Thyroid gland (tissue), 4 donors: ENCODE results near the gene PANX1.

Experiments used
- POLR2A ChIP-seq, 2 donors: fragments of 450-650 bp; IDR thresholded peaks; one replicate each; pipeline ENCODE4 v1.6.1; 2017; ENCODE audit warnings: antibody characterized with exemption in 2 of 2, mild to moderate bottlenecking in 2 of 2, moderate library complexity in 1 of 2
- TF ChIP-seq, protein P1 (sequence below), 6 experiments: fragments of 200-600 bp in 3 of 6; fragments of 450-650 bp in 3 of 6; sonication (generic) in 3 of 6; IDR thresholded peaks; one replicate each; pipeline ENCODE4 v1.5.1; 2016 to 2019; ENCODE audit warnings: antibody characterized with exemption in 6 of 6, mild to moderate bottlenecking in 2 of 6, inconsistent platforms in 1 of 6, moderate library complexity in 1 of 6

DNA sequence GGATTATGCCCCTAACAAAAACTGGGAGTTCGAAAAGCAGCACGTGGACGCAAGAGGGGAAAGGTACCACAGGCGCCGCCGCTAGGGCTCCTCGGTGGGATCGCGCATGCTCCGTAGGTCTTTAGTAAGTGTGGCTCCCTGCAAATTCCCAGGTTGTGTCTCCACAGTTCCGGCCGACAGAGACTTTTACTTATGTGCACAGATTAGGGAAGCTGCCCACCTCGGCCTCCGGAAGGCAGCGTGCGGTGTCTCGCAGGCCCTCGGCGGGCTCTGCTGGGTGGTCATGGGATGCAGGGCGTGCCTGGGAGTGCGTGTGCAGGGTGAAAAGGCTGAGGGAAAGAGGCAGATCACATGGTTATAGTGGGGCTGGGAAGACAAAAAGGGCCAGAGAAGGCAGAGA is 39.7 kb upstream of the PANX1 start:
- TF ChIP-seq, protein P1, sequence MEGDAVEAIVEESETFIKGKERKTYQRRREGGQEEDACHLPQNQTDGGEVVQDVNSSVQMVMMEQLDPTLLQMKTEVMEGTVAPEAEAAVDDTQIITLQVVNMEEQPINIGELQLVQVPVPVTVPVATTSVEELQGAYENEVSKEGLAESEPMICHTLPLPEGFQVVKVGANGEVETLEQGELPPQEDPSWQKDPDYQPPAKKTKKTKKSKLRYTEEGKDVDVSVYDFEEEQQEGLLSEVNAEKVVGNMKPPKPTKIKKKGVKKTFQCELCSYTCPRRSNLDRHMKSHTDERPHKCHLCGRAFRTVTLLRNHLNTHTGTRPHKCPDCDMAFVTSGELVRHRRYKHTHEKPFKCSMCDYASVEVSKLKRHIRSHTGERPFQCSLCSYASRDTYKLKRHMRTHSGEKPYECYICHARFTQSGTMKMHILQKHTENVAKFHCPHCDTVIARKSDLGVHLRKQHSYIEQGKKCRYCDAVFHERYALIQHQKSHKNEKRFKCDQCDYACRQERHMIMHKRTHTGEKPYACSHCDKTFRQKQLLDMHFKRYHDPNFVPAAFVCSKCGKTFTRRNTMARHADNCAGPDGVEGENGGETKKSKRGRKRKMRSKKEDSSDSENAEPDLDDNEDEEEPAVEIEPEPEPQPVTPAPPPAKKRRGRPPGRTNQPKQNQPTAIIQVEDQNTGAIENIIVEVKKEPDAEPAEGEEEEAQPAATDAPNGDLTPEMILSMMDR (IDR thresholded peaks at IDR 0.05): no peak
- no peak for TF ChIP-seq POLR2A (IDR thresholded peaks at IDR 0.05)
